Astrocyte (in vitro differentiated cells and primary cell): Measurements from ENCODE around the gene SYNDIG1L. TPM values are rescaled to one million over a fixed set of nuclear protein-coding genes. Genes with fewer than 3 reads are reported as not detected.

Source experiments
- DNase-seq: peaks from one replicate; pipeline ENCODE4 v3.0.0-alpha.2; 2010; ENCODE audit warnings: low read depth
- FAIRE-seq: peaks from 2 replicates; lab custom pipeline; 2011; peaks lifted over from hg19 to GRCh38; lab: Jason Lieb, UNC
- H2AFZ ChIP-seq: 2 replicates; pipeline ENCODE4 v1.6.0; 2012; ENCODE audit warnings: low read depth, low read length, inconsistent platforms
- H3K27ac ChIP-seq: 2 replicates; pipeline ENCODE4 v1.5.1; 2011; ENCODE audit warnings: low read depth, low read length, inconsistent platforms
- H3K27me3 ChIP-seq: 2 replicates; pipeline ENCODE4 v1.6.0; 2011; ENCODE audit warnings: low read length, inconsistent platforms; ENCODE audit not compliant: insufficient read depth
- H3K36me3 ChIP-seq: 2 replicates; pipeline ENCODE4 v1.5.1; 2011; ENCODE audit warnings: low read length, inconsistent platforms; ENCODE audit not compliant: insufficient read depth
- H3K4me1 ChIP-seq: 2 replicates; pipeline ENCODE4 v1.5.1; 2011; ENCODE audit warnings: low read length, inconsistent platforms; ENCODE audit not compliant: insufficient read depth
- H3K4me2 ChIP-seq: 2 replicates; pipeline ENCODE4 v1.6.0; 2012; ENCODE audit warnings: low read length, inconsistent platforms
- H3K4me3 ChIP-seq: 2 replicates; pipeline ENCODE4 v1.5.1; 2011; ENCODE audit warnings: low read depth, mild to moderate bottlenecking, low read length, inconsistent platforms; ENCODE audit not compliant: insufficient read depth
- H3K79me2 ChIP-seq: 2 replicates; pipeline ENCODE4 v1.6.0; 2012; ENCODE audit warnings: mild to moderate bottlenecking, low read length, inconsistent platforms; ENCODE audit not compliant: insufficient read depth
- H3K9ac ChIP-seq: 2 replicates; pipeline ENCODE4 v1.6.0; 2012; ENCODE audit warnings: mild to moderate bottlenecking, low read length, inconsistent platforms
- H3K9me3 ChIP-seq: 2 replicates; pipeline ENCODE4 v1.5.1; 2012; ENCODE audit warnings: low read depth, mild to moderate bottlenecking, low read length, inconsistent platforms; ENCODE audit not compliant: insufficient read depth
- H4K20me1 ChIP-seq: 2 replicates; pipeline ENCODE4 v1.6.0; 2012; ENCODE audit warnings: low read length, inconsistent platforms; ENCODE audit not compliant: insufficient read depth
- H3K27ac Mint-ChIP-seq: one replicate; pipeline ENCODE4 v1.8.0; 2021; ENCODE audit warnings: mild to moderate bottlenecking, mixed read lengths; ENCODE audit not compliant: unreplicated experiment
- H3K27me3 Mint-ChIP-seq: one replicate; pipeline ENCODE4 v1.8.0; 2021; ENCODE audit warnings: low read depth, mixed read lengths; ENCODE audit not compliant: unreplicated experiment
- H3K36me3 Mint-ChIP-seq: one replicate; pipeline ENCODE4 v1.8.0; 2021; ENCODE audit warnings: low read depth, mixed read lengths; ENCODE audit not compliant: unreplicated experiment
- H3K4me1 Mint-ChIP-seq: one replicate; pipeline ENCODE4 v1.8.0; 2021; ENCODE audit warnings: low read depth, mixed read lengths; ENCODE audit not compliant: unreplicated experiment
- H3K4me3 Mint-ChIP-seq: one replicate; pipeline ENCODE4 v1.8.0; 2021; ENCODE audit warnings: mild to moderate bottlenecking, moderate library complexity, mixed read lengths; ENCODE audit not compliant: unreplicated experiment
- H3K9me3 Mint-ChIP-seq: one replicate; pipeline ENCODE4 v1.8.0; 2021; ENCODE audit warnings: mild to moderate bottlenecking, mixed read lengths; ENCODE audit not compliant: unreplicated experiment
- CTCF ChIP-seq: IDR thresholded peaks from 2 replicates; pipeline ENCODE4 v1.5.1; 2011; ENCODE audit warnings: low read depth, mild to moderate bottlenecking, inconsistent platforms, low read length, moderate library complexity; ENCODE audit not compliant: insufficient read depth
- EZH2 ChIP-seq: IDR thresholded peaks from 2 replicates; pipeline ENCODE4 v1.6.1; 2012; ENCODE audit warnings: mild to moderate bottlenecking, low read length, inconsistent platforms; ENCODE audit not compliant: insufficient read depth
- total RNA-seq: library from RNA; stranded (reverse); gene quantifications from 2 replicates; pipeline ENCODE4 v1.2.1, GENCODE V29; 2021

Gene SYNDIG1L
- total RNA-seq, 1 donor from 2014 or later, result not detected

GRCh38 chr14:74429991-74430390 is 4.0 kb upstream of the SYNDIG1L start:
- H3K9me3 ChIP-seq, result no peaks in the 10 kb centered on the region
- H3K4me3 ChIP-seq, result no peak overlapping the region
- Mint-ChIP-seq H3K36me3 (no peaks in the 10 kb centered on the region), H3K27ac (no peak overlapping the region), H3K4me3 (no peak overlapping the region), H3K27me3 (peaks cover 61% of the 10 kb centered on the region), H3K9me3 (no peaks in the 10 kb centered on the region), H3K4me1 (peaks cover 2% of the 10 kb centered on the region)
- H3K36me3 ChIP-seq, result no peaks in the 10 kb centered on the region
- H3K4me1 ChIP-seq, result no peaks in the 10 kb centered on the region
- TF ChIP-seq EZH2 (no peak), CTCF (no peak)
- DNase-seq, result no peak
- H4K20me1 ChIP-seq, result no peaks in the 10 kb centered on the region
- H3K27me3 ChIP-seq, result peaks cover 46% of the 10 kb centered on the region
- no peaks in the 10 kb centered on the region for H3K79me2 ChIP-seq
- no peak overlapping the region for H2AFZ ChIP-seq
- H3K27ac ChIP-seq, result no peak overlapping the region
- H3K9ac ChIP-seq, result no peak overlapping the region
- no peak overlapping the region for H3K4me2 ChIP-seq
- FAIRE-seq, result no peak

GRCh38 chr14:74429221-74429691 is 3.2 kb upstream of the SYNDIG1L start:
- Histone ChIP-seq H3K4me2 (no peak overlapping the region), H3K27ac (no peak overlapping the region), H4K20me1 (no peaks in the 10 kb centered on the region), H3K9me3 (no peaks in the 10 kb centered on the region), H3K36me3 (no peaks in the 10 kb centered on the region), H3K79me2 (no peaks in the 10 kb centered on the region), H3K27me3 (peaks cover 53% of the 10 kb centered on the region), H2AFZ (no peak overlapping the region), H3K9ac (no peak overlapping the region), H3K4me3 (no peak overlapping the region), H3K4me1 (no peaks in the 10 kb centered on the region)
- peaks cover 2% of the 10 kb centered on the region for H3K4me1 Mint-ChIP-seq
- TF ChIP-seq EZH2 (no peak), CTCF (no peak)
- H3K9me3 Mint-ChIP-seq, result no peaks in the 10 kb centered on the region
- DNase-seq (no peak), FAIRE-seq (no peak)
- no peaks in the 10 kb centered on the region for H3K36me3 Mint-ChIP-seq
- H3K27ac Mint-ChIP-seq, result no peak overlapping the region
- H3K4me3 Mint-ChIP-seq, result no peak overlapping the region
- H3K27me3 Mint-ChIP-seq, result peaks cover 65% of the 10 kb centered on the region

- TF ChIP-seq CTCF (no peak), EZH2 (no peak)
- Histone ChIP-seq H3K79me2 (no peaks in the 10 kb centered on the region), H3K4me3 (no peak overlapping the region), H2AFZ (no peak overlapping the region), H3K9ac (no peak overlapping the region), H3K27me3 (peaks cover 53% of the 10 kb centered on the region), H3K27ac (no peak overlapping the region), H3K4me2 (no peak overlapping the region), H3K36me3 (no peaks in the 10 kb centered on the region), H3K4me1 (no peaks in the 10 kb centered on the region), H3K9me3 (no peaks in the 10 kb centered on the region), H4K20me1 (no peaks in the 10 kb centered on the region)
- DNase-seq, result no peak
- Mint-ChIP-seq H3K27me3 (peaks cover 78% of the 10 kb centered on the region), H3K9me3 (no peaks in the 10 kb centered on the region), H3K36me3 (no peaks in the 10 kb centered on the region), H3K4me1 (peaks cover 2% of the 10 kb centered on the region), H3K27ac (no peak overlapping the region), H3K4me3 (no peak overlapping the region)
- no peak for FAIRE-seq
Observed at GRCh38 chr14:74427651-74428050, 1.6 kb upstream of the SYNDIG1L start.
